OCI-LY1 (cell line): ENCODE data around the gene SPTBN2.

Experiments
- H2AFZ ChIP-seq: fragments of 200-600 bp; sonication (generic), shearing (Covaris generic); 2 replicates; pipeline ENCODE4 v1.6.0; 2014; ENCODE audit warnings: antibody characterized with exemption, mild to moderate bottlenecking, low read length
- H3F3A ChIP-seq: fragments of 200-600 bp; sonication (generic), shearing (Covaris generic); 2 replicates; pipeline ENCODE4 v1.6.0; 2014; ENCODE audit warnings: mild to moderate bottlenecking, antibody characterized with exemption, low read length, moderate library complexity; ENCODE audit not compliant: insufficient read depth
- H3K27ac ChIP-seq: fragments of 200-600 bp; sonication (generic); 2 replicates; pipeline ENCODE4 v1.5.1; 2014; ENCODE audit warnings: low read length, mixed run types, mild to moderate bottlenecking, low read depth; ENCODE audit not compliant: poor library complexity, severe bottlenecking
- H3K27me3 ChIP-seq: fragments of 200-600 bp; sonication (generic); 2 replicates; pipeline ENCODE4 v1.6.0; 2014; ENCODE audit warnings: antibody characterized with exemption, mild to moderate bottlenecking, low read length, moderate library complexity; ENCODE audit not compliant: insufficient read depth
- H3K36me3 ChIP-seq: fragments of 200-600 bp; sonication (generic); 2 replicates; pipeline ENCODE4 v1.6.1; 2014; ENCODE audit warnings: mild to moderate bottlenecking, antibody characterized with exemption, low read length, moderate library complexity, mixed read lengths; ENCODE audit not compliant: insufficient read depth
- H3K4me1 ChIP-seq: fragments of 200-600 bp; sonication (generic); 2 replicates; pipeline ENCODE4 v1.5.1; 2014; ENCODE audit warnings: mild to moderate bottlenecking, low read length, moderate library complexity; ENCODE audit not compliant: insufficient read depth, severe bottlenecking
- H3K4me2 ChIP-seq: fragments of 200-600 bp; sonication (generic), shearing (Covaris generic); 2 replicates; pipeline ENCODE4 v1.6.1; 2014; ENCODE audit warnings: low read length
- H3K4me3 ChIP-seq: fragments of 200-600 bp; sonication (generic); 2 replicates; pipeline ENCODE4 v1.5.1; 2014; ENCODE audit warnings: low read length, low read depth, mild to moderate bottlenecking, mixed read lengths; ENCODE audit not compliant: poor library complexity, severe bottlenecking
- H3K79me2 ChIP-seq: fragments of 200-600 bp; shearing (Covaris generic); 2 replicates; pipeline ENCODE4 v1.6.1; 2016; ENCODE audit warnings: mixed run types, low read length, mixed read lengths; ENCODE audit not compliant: insufficient read depth
- H3K9ac ChIP-seq: fragments of 200-600 bp; sonication (generic), shearing (Covaris generic); 2 replicates; pipeline ENCODE4 v1.6.1; 2014; ENCODE audit warnings: mild to moderate bottlenecking, low read length, mixed read lengths
- H3K9me2 ChIP-seq: fragments of 200-600 bp; sonication (generic), shearing (Covaris generic); 2 replicates; pipeline ENCODE4 v1.6.1; 2014; ENCODE audit warnings: low read depth, mild to moderate bottlenecking, low read length, mixed read lengths
- H3K9me3 ChIP-seq: fragments of 200-600 bp; shearing (Covaris generic); 2 replicates; pipeline ENCODE4 v1.6.1; 2014; ENCODE audit warnings: low read length, mixed read lengths
- H4K20me1 ChIP-seq: fragments of 200-600 bp; sonication (generic), shearing (Covaris generic); 2 replicates; pipeline ENCODE4 v1.6.0; 2016; ENCODE audit warnings: mild to moderate bottlenecking, low read length; ENCODE audit not compliant: insufficient read depth
- EZH2 ChIP-seq: fragments of 200-600 bp; sonication (generic), shearing (Covaris generic); IDR thresholded peaks from 2 replicates; pipeline ENCODE4 v1.8.0; 2017; ENCODE audit warnings: borderline replicate concordance, mixed run types, mild to moderate bottlenecking, antibody characterized with exemption, low read length, moderate library complexity, mixed read lengths
- TF ChIP-seq, protein P1 (sequence below): fragments of 200-600 bp; sonication (generic), shearing (Covaris generic); IDR thresholded peaks from 2 replicates; pipeline ENCODE4 v1.5.1; 2017; ENCODE audit warnings: mild to moderate bottlenecking, antibody characterized with exemption, low read length, moderate library complexity, mixed read lengths

Gene SPTBN2

DNA sequence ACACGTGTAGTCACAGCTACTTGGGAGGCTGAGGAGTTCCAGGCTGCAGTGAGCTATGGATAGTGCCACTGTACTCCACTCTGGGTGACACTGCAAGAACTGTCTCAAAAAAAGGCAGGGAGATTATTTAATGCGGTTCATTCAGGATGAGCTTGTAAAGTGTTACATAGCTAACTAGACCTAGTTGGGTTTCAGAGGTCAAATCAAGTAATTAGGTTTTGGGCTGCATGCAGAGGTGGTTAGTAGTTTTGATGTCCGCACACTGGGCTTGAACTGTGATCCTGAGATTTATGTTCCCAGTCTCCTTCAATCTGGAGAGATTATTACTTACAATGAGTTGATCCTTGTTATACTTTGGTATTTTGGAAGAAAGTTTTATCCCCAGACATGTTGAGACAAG is 92.6 kb downstream of the SPTBN2 start:
- no peaks in the 10 kb centered on the region for H3K9me2 ChIP-seq
- H3K4me2 ChIP-seq, result no peak overlapping the region; the same call in 1 of the 2 replicates
- H3K27me3 ChIP-seq, result no peaks in the 10 kb centered on the region
- H2AFZ ChIP-seq, result no peak overlapping the region
- H3K9me3 ChIP-seq, result no peaks in the 10 kb centered on the region
- H3K4me3 ChIP-seq, result no peak overlapping the region
- H4K20me1 ChIP-seq, result no peaks in the 10 kb centered on the region
- peaks cover 41% of the 10 kb centered on the region for H3K4me1 ChIP-seq
- no peak for TF ChIP-seq EZH2
- TF ChIP-seq, protein P1, sequence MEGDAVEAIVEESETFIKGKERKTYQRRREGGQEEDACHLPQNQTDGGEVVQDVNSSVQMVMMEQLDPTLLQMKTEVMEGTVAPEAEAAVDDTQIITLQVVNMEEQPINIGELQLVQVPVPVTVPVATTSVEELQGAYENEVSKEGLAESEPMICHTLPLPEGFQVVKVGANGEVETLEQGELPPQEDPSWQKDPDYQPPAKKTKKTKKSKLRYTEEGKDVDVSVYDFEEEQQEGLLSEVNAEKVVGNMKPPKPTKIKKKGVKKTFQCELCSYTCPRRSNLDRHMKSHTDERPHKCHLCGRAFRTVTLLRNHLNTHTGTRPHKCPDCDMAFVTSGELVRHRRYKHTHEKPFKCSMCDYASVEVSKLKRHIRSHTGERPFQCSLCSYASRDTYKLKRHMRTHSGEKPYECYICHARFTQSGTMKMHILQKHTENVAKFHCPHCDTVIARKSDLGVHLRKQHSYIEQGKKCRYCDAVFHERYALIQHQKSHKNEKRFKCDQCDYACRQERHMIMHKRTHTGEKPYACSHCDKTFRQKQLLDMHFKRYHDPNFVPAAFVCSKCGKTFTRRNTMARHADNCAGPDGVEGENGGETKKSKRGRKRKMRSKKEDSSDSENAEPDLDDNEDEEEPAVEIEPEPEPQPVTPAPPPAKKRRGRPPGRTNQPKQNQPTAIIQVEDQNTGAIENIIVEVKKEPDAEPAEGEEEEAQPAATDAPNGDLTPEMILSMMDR, result no peak
- H3K79me2 ChIP-seq, result peaks cover 53% of the 10 kb centered on the region
- no peak overlapping the region for H3K9ac ChIP-seq
- H3F3A ChIP-seq, result peaks cover 25% of the 10 kb centered on the region
- H3K27ac ChIP-seq, result peak overlapping the region; percentile 80
- peaks cover 81% of the 10 kb centered on the region for H3K36me3 ChIP-seq
